Fibroblast of lung (primary cell): ENCODE measurements around the gene KIZ. TPM values are rescaled to one million over a fixed set of nuclear protein-coding genes. Genes with fewer than 3 reads are reported as not detected.
"Not testable (repeated sequence)": the region's sequence is repeated elsewhere in the genome, so short reads cannot be mapped to it uniquely, and the experiment has no call there.

Source experiments
- DNase-seq, 2 donors: peaks; one replicate each; pipeline versions ENCODE4 v3.0.0 to v3.0.0-alpha.2; 2010; ENCODE audit warnings: low read depth in 2 of 2
- H2AFZ ChIP-seq: 2 replicates; pipeline ENCODE4 v1.5.1; 2012; ENCODE audit warnings: low read length, control low read depth, inconsistent platforms
- H3K27ac ChIP-seq: 2 replicates; pipeline ENCODE4 v1.5.1; 2011; ENCODE audit warnings: low read length, control low read depth; ENCODE audit not compliant: insufficient read depth
- H3K27me3 ChIP-seq: 2 replicates; pipeline ENCODE4 v1.5.1; 2011; ENCODE audit warnings: mild to moderate bottlenecking, low read length; ENCODE audit not compliant: control insufficient read depth, insufficient read depth
- H3K36me3 ChIP-seq: 2 replicates; pipeline ENCODE4 v1.5.1; 2011; ENCODE audit warnings: low read length; ENCODE audit not compliant: control insufficient read depth, insufficient read depth
- H3K4me1 ChIP-seq: 2 replicates; pipeline ENCODE4 v1.5.1; 2011; ENCODE audit warnings: low read length; ENCODE audit not compliant: control insufficient read depth, insufficient read depth; ENCODE audit errors: extremely low read depth
- H3K4me2 ChIP-seq: 2 replicates; pipeline ENCODE4 v1.5.1; 2011; ENCODE audit warnings: low read length, control low read depth; ENCODE audit not compliant: insufficient read depth; ENCODE audit errors: extremely low read depth
- H3K4me3 ChIP-seq, 4 experiments: fragments of 200-600 bp in 1 of 4; sonication (generic) in 1 of 4; replicated peaks in 1 of 4; 2 replicates each; pipeline ENCODE4 v1.5.1; 2011 to 2016; ENCODE audit warnings: low read length in 4 of 4, low read depth in 3 of 4, mild to moderate bottlenecking in 3 of 4, control low read depth in 2 of 4, inconsistent platforms in 1 of 4, mixed read lengths in 1 of 4; ENCODE audit not compliant: insufficient read depth in 1 of 4; ENCODE audit errors: control extremely low read depth in 1 of 4
- H3K79me2 ChIP-seq: 2 replicates; pipeline ENCODE4 v1.5.1; 2012; ENCODE audit warnings: mild to moderate bottlenecking, low read length, inconsistent platforms; ENCODE audit not compliant: control insufficient read depth, insufficient read depth
- H3K9ac ChIP-seq: 2 replicates; pipeline ENCODE4 v1.5.1; 2011; ENCODE audit warnings: mild to moderate bottlenecking, low read length, control low read depth; ENCODE audit not compliant: insufficient read depth
- H3K9me3 ChIP-seq: 2 replicates; pipeline ENCODE4 v1.5.1; 2012; ENCODE audit warnings: low read depth, low read length; ENCODE audit not compliant: control insufficient read depth, insufficient read depth
- H4K20me1 ChIP-seq: 2 replicates; pipeline ENCODE4 v1.5.1; 2011; ENCODE audit warnings: low read length; ENCODE audit not compliant: control insufficient read depth, insufficient read depth; ENCODE audit errors: extremely low read depth
- EZH2 ChIP-seq: IDR thresholded peaks from 2 replicates; pipeline ENCODE4 v1.5.1; 2012; ENCODE audit warnings: low read length, control low read depth, mild to moderate bottlenecking; ENCODE audit errors: missing control alignments
- polyA plus RNA-seq, 2 donors: library from polyadenylated mRNA; depleted of rRNA in 1 of 2; stranded (reverse) in 1 of 2; unstranded in 1 of 2; fragments of >200 nt; gene quantifications; 2 replicates each; pipeline ENCODE4 v1.2.1, GENCODE V29; 2011 to 2012; ENCODE audit warnings: missing spikeins in 1 of 2
- total RNA-seq: library from RNA; depleted of rRNA; stranded (reverse); fragments of >200 nt; gene quantifications from 2 replicates; pipeline ENCODE4 v1.2.1, GENCODE V29; 2014
- TF ChIP-seq, protein P1 (sequence below), 2 donors: IDR thresholded peaks in 1 of 2; conservative IDR thresholded peaks in 1 of 2; 1 replicate in 1 of 2; 2 replicates in 1 of 2; pipeline ENCODE4 v1.5.1; 2011 to 2012; ENCODE audit warnings: low read length in 2 of 2, control low read depth in 1 of 2, inconsistent platforms in 1 of 2, low read depth in 1 of 2, mild to moderate bottlenecking in 1 of 2

KIZ gene
- total and polyA plus RNA-seq, 2 donors (not counting 1 experiment from before 2014, with no cell fraction given) = 11.5 to 23.5 TPM

DNA sequence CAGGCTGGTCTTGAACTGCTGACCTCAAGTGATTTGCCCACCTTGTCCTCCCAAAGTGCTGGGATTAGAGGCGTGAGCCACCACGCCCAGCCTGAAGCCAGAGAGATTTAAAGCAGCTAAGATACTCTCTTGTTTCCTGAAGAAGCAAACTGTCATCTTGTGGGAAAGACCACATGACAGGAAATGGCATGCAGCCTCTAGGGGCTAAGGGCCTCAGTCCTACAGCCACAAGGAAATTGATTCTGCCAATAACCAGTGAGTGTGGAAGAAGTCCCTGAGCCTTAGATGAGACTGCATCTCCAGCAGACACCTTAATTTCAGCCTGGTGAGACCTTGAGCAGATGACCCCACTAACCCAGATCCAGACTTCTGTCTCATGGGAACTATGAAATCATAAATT is 40.9 kb downstream of the KIZ start:
- Histone ChIP-seq H3K36me3 (no peaks in the 10 kb centered on the region), H3K27ac (no peak overlapping the region), H3K4me2 (no peak overlapping the region), H3K4me1 (no peaks in the 10 kb centered on the region), H3K9ac (no peak overlapping the region), H2AFZ (no peak overlapping the region), H3K79me2 (no peaks in the 10 kb centered on the region), H3K9me3 (no peaks in the 10 kb centered on the region), H3K27me3 (no peaks in the 10 kb centered on the region), H4K20me1 (no peaks in the 10 kb centered on the region), H3K4me3 (no peak overlapping the region)
- TF ChIP-seq EZH2 = no peak
- TF ChIP-seq, protein P1, sequence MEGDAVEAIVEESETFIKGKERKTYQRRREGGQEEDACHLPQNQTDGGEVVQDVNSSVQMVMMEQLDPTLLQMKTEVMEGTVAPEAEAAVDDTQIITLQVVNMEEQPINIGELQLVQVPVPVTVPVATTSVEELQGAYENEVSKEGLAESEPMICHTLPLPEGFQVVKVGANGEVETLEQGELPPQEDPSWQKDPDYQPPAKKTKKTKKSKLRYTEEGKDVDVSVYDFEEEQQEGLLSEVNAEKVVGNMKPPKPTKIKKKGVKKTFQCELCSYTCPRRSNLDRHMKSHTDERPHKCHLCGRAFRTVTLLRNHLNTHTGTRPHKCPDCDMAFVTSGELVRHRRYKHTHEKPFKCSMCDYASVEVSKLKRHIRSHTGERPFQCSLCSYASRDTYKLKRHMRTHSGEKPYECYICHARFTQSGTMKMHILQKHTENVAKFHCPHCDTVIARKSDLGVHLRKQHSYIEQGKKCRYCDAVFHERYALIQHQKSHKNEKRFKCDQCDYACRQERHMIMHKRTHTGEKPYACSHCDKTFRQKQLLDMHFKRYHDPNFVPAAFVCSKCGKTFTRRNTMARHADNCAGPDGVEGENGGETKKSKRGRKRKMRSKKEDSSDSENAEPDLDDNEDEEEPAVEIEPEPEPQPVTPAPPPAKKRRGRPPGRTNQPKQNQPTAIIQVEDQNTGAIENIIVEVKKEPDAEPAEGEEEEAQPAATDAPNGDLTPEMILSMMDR (conservative IDR thresholded peaks at IDR 0.05 in 1 of 2, IDR thresholded peaks at IDR 0.05 in 1 of 2; ENCODE audit: low read depth in 1 of 2, low read length in 2 of 2) = no peak
- DNase-seq = no peak

DNA sequence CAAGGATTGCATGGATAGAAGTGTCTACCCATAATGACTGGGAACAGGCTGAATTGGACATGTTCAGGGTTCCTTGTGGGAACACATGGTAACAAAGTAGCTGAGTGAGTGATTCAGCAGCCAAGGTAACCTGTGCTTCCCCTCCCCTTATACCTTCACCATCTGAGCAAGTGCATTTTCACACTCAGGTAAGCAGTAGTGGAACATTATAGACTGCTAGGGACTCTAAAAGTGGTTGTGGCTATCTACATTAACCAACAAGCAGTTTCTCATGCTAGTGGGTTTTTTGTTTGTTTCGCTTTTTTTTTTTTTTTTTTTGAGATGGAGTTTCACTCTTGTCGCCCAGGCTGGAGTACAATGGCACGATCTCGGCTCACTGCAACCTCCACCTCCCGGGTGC is 41.4 kb downstream of the KIZ start:
- Histone ChIP-seq H3K9ac (no peak overlapping the region), H3K4me2 (no peak overlapping the region), H3K36me3 (no peaks in the 10 kb centered on the region), H3K27ac (no peak overlapping the region), H3K9me3 (no peaks in the 10 kb centered on the region), H3K27me3 (no peaks in the 10 kb centered on the region), H3K79me2 (no peaks in the 10 kb centered on the region), H3K4me3 (no peak overlapping the region), H2AFZ (no peak overlapping the region), H3K4me1 (no peaks in the 10 kb centered on the region), H4K20me1 (no peaks in the 10 kb centered on the region)
- no peak for DNase-seq
- TF ChIP-seq EZH2 = no peak
- TF ChIP-seq, protein P1 (conservative IDR thresholded peaks at IDR 0.05 in 1 of 2, IDR thresholded peaks at IDR 0.05 in 1 of 2; ENCODE audit: low read depth in 1 of 2, low read length in 2 of 2) = no peak

DNA sequence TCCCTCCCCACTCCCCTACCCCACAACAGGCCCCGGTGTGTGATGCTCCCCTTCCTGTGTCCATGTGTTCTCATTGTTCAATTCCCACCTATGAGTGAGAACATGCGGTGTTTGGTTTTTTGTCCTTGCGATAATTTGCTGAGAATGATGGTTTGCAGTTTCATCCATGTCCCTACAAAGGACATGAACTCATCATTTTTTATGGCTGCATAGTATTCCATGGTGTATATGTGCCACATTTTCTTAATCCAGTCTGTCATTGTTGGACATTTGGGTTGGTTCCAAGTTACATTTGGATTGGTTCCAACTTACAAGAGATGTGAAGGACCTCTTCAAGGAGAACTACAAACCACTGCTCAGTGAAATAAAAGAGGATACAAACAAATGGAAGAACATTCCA is 42.2 kb downstream of the KIZ start:
- not testable (repeated sequence) for H3K9ac ChIP-seq, H3K36me3 ChIP-seq, H3K9me3 ChIP-seq, H3K27me3 ChIP-seq, H3K4me1 ChIP-seq, H3K27ac ChIP-seq, H3K4me2 ChIP-seq, H4K20me1 ChIP-seq, DNase-seq, H3K4me3 ChIP-seq, H2AFZ ChIP-seq, H3K79me2 ChIP-seq
